ENCODE results near the gene GRHL1. TPM values are rescaled to one million over a fixed set of nuclear protein-coding genes. Genes with fewer than 3 reads are reported as not detected.

GRHL1 gene
- total and polyA plus RNA-seq, 9 of the 15 experiments (the other 6 are each of a cell fraction or from before 2014, with no cell fraction given), result 1.7 to 6.1 (median 4.7) TPM

DNA sequence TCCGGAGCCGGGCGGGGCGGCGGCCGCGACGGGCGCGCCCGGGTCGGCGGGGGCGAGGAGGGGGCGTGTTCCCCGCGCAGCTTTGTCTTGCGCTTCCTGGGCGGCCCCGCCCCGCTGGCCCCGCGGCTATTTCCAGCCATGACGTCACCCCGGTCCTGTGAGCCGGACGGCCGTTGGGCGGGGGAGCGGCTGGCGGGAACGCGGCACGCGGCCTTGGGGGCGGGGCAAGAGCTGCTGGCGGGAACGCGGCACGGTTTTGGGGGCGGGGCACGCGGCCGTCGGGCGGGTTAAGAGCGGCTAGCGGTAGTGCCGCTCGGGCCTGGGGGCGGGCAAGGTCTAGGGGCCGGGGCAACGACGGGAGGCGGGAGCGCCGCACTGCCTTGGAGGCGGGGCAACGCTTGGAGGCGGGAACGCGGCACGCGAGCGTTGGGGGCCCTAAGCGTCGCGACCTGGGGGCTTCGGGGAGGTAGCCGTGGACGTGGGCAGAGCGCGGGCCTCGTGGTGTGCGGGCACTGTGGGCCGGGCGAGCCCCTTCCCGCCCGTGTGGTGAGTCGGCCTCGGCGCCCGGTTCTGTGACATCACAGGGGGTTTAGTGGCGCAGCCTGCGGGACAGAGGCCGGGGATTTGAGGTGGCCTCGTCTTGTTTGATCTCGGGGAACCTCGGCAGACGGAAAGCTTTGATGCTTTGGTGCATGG, 92.6 kb downstream of the GRHL1 start (continued):
- peak; percentile 97 for TF ChIP-seq JUND (IDR thresholded peaks at IDR 0.05; ENCODE audit: borderline replicate concordance, low read depth, low read length)
- TF ChIP-seq JUND (tag; IDR thresholded peaks at IDR 0.05; ENCODE audit: borderline replicate concordance, low read depth, low read length), result peak; percentile 92; the same call in 2 of the 3 replicates
- TF ChIP-seq, protein P1, sequence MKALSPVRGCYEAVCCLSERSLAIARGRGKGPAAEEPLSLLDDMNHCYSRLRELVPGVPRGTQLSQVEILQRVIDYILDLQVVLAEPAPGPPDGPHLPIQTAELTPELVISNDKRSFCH (CRISPR knock-in tag; IDR thresholded peaks at IDR 0.05), result no peak
- TF ChIP-seq, protein P1 (tag; IDR thresholded peaks at IDR 0.05), result no peak
- peak; percentile 60 to 72; a peak in 2 of 4 replicates for TF ChIP-seq TEAD1 (CRISPR knock-in tag; IDR thresholded peaks at IDR 0.05)
- TF ChIP-seq, protein P2, sequence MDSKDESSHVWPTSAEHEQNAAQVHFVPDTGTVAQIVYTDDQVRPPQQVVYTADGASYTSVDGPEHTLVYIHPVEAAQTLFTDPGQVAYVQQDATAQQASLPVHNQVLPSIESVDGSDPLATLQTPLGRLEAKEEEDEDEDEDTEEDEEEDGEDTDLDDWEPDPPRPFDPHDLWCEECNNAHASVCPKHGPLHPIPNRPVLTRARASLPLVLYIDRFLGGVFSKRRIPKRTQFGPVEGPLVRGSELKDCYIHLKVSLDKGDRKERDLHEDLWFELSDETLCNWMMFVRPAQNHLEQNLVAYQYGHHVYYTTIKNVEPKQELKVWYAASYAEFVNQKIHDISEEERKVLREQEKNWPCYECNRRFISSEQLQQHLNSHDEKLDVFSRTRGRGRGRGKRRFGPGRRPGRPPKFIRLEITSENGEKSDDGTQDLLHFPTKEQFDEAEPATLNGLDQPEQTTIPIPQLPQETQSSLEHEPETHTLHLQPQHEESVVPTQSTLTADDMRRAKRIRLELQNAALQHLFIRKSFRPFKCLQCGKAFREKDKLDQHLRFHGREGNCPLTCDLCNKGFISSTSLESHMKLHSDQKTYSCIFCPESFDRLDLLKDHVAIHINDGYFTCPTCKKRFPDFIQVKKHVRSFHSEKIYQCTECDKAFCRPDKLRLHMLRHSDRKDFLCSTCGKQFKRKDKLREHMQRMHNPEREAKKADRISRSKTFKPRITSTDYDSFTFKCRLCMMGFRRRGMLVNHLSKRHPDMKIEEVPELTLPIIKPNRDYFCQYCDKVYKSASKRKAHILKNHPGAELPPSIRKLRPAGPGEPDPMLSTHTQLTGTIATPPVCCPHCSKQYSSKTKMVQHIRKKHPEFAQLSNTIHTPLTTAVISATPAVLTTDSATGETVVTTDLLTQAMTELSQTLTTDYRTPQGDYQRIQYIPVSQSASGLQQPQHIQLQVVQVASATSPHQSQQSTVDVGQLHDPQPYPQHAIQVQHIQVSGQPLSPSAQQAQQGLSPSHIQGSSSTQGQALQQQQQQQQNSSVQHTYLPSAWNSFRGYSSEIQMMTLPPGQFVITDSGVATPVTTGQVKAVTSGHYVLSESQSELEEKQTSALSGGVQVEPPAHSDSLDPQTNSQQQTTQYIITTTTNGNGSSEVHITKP (IDR thresholded peaks at IDR 0.05; ENCODE audit: partially characterized antibody), result peak; percentile 68
- TF ChIP-seq TARDBP (IDR thresholded peaks at IDR 0.05), result no peak
- TF ChIP-seq RCOR1 (IDR thresholded peaks at IDR 0.05; ENCODE audit: borderline replicate concordance in 1 of 2, low read depth in 2 of 2, low read length in 2 of 2), result peak in 1 of 2 experiments; percentile 48; a peak in 1 of 4 replicates
- no peak for TF ChIP-seq MAFK (IDR thresholded peaks at IDR 0.05; ENCODE audit: low read length)
- TF ChIP-seq, protein P3, sequence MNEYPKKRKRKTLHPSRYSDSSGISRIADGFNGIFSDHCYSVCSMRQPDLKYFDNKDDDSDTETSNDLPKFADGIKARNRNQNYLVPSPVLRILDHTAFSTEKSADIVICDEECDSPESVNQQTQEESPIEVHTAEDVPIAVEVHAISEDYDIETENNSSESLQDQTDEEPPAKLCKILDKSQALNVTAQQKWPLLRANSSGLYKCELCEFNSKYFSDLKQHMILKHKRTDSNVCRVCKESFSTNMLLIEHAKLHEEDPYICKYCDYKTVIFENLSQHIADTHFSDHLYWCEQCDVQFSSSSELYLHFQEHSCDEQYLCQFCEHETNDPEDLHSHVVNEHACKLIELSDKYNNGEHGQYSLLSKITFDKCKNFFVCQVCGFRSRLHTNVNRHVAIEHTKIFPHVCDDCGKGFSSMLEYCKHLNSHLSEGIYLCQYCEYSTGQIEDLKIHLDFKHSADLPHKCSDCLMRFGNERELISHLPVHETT (CRISPR knock-in tag; conservative IDR thresholded peaks at IDR 0.05 in 1 of 2, IDR thresholded peaks at IDR 0.05 in 1 of 2), result peak in 1 of 2 experiments; percentile 94; a peak in 2 of 4 replicates
- no peak for TF ChIP-seq CHD1 (IDR thresholded peaks at IDR 0.05; ENCODE audit: low read length)
- TF ChIP-seq, protein P4, sequence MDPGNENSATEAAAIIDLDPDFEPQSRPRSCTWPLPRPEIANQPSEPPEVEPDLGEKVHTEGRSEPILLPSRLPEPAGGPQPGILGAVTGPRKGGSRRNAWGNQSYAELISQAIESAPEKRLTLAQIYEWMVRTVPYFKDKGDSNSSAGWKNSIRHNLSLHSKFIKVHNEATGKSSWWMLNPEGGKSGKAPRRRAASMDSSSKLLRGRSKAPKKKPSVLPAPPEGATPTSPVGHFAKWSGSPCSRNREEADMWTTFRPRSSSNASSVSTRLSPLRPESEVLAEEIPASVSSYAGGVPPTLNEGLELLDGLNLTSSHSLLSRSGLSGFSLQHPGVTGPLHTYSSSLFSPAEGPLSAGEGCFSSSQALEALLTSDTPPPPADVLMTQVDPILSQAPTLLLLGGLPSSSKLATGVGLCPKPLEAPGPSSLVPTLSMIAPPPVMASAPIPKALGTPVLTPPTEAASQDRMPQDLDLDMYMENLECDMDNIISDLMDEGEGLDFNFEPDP (CRISPR knock-in tag; IDR thresholded peaks at IDR 0.05), result peak; percentile 52; the same call in 1 of the 2 replicates
- no peak for TF ChIP-seq ZFP36 (IDR thresholded peaks at IDR 0.05; ENCODE audit: low read depth, low read length, partially characterized antibody)
- TF ChIP-seq ZNF232 (CRISPR knock-in tag; IDR thresholded peaks at IDR 0.05), result peak; percentile 85; the same call in 1 of the 2 replicates
- 0 out of 2 replicates have a peak, but pooled peaks have one; percentile 20 for TF ChIP-seq ZNF41 (CRISPR knock-in tag; conservative IDR thresholded peaks at IDR 0.05)
- TF ChIP-seq ZNF224 (CRISPR knock-in tag; IDR thresholded peaks at IDR 0.05), result 0 out of 2 replicates have a peak, but pooled peaks have one; percentile 32
- no peak for TF ChIP-seq CBX2 (IDR thresholded peaks at IDR 0.05; ENCODE audit: insufficient read depth, low read length, poor library complexity, severe bottlenecking)

All from K562 (cell line).